HL-60 (cell line): ENCODE results near the gene THSD7B.
A peak's percentile ranks its signal among the peaks of the same experiment; 100 is the strongest.

Experiments used
- DNase-seq, 2 experiments: peaks; one replicate each; pipeline ENCODE4 v3.0.0-alpha.2; 2010 to 2020; ENCODE audit warnings: low read depth in 1 of 2, low spot score in 1 of 2
- H3K27ac ChIP-seq: fragments of 250-450 bp; sonication (Bioruptor Pico); replicated peaks from 2 replicates; pipeline ENCODE4 v1.5.1; 2020; ENCODE audit warnings: mild to moderate bottlenecking, moderate library complexity
- H3K27me3 ChIP-seq: fragments of 250-450 bp; sonication (Bioruptor Pico); 2 replicates; pipeline ENCODE4 v1.5.1; 2021; ENCODE audit warnings: mild to moderate bottlenecking, moderate library complexity; ENCODE audit not compliant: insufficient read depth, poor library complexity, severe bottlenecking
- H3K4me3 ChIP-seq: replicated peaks from 2 replicates; pipeline ENCODE4 v1.5.1; 2011; ENCODE audit warnings: mild to moderate bottlenecking, control low read depth, low read length; ENCODE audit not compliant: insufficient read depth
- CTCF ChIP-seq: IDR thresholded peaks from one replicate; pipeline ENCODE4 v1.5.1; 2011; ENCODE audit warnings: low read length, control low read depth, inconsistent platforms; ENCODE audit not compliant: insufficient read depth
- GABPA ChIP-seq: IDR thresholded peaks from 2 replicates; pipeline ENCODE4 v1.6.1; 2012; ENCODE audit warnings: low read depth
- POLR2AphosphoS5 ChIP-seq: IDR thresholded peaks from 2 replicates; pipeline ENCODE4 v1.6.1; 2012; ENCODE audit warnings: low read depth
- REST ChIP-seq: IDR thresholded peaks from 2 replicates; pipeline ENCODE4 v1.6.1; 2012; ENCODE audit warnings: low read depth; ENCODE audit not compliant: insufficient replicate concordance
- SPI1 ChIP-seq: IDR thresholded peaks from 2 replicates; pipeline ENCODE4 v1.6.1; 2012; ENCODE audit warnings: low read depth, mild to moderate bottlenecking, borderline replicate concordance

The THSD7B gene

GRCh38 chr2:137220438-137220993 lies 455.2 kb downstream of the THSD7B start:
- Histone ChIP-seq H3K27me3 (no peaks in the 10 kb centered on the region), H3K27ac (no peak overlapping the region), H3K4me3 (no peak overlapping the region)
- TF ChIP-seq GABPA (no peak), REST (no peak), POLR2AphosphoS5 (no peak), CTCF (no peak), SPI1 (no peak)
- no peak for DNase-seq

- no peak overlapping the region for H3K27ac ChIP-seq
- TF ChIP-seq SPI1 (no peak), REST (no peak), POLR2AphosphoS5 (no peak), CTCF (no peak), GABPA (no peak)
Measured at GRCh38 chr2:137221797-137222492, 456.6 kb downstream of the THSD7B start.

GRCh38 chr2:137223722-137224121 lies 458.4 kb downstream of the THSD7B start:
- DNase-seq, result peak in 1 of 2 experiments; percentile 8
- H3K27me3 ChIP-seq, result no peaks in the 10 kb centered on the region
- H3K4me3 ChIP-seq, result no peak overlapping the region
- TF ChIP-seq SPI1 (no peak), REST (no peak), GABPA (no peak), CTCF (no peak), POLR2AphosphoS5 (no peak)
- H3K27ac ChIP-seq, result no peak overlapping the region

More at GRCh38 chr2:137221797-137222492, 456.6 kb downstream of the THSD7B start:
- DNase-seq, result no peak
- no peak overlapping the region for H3K4me3 ChIP-seq
- H3K27me3 ChIP-seq, result no peaks in the 10 kb centered on the region
